ENCODE data around the gene MYH15.

Gene MYH15

GRCh38 chr3:108509263-108509662 is 1.1 kb downstream of the MYH15 start:
- no peak for DNase-seq

- no peak for DNase-seq
Measured at GRCh38 chr3:108507902-108508301, 2.5 kb downstream of the MYH15 start.

DNA sequence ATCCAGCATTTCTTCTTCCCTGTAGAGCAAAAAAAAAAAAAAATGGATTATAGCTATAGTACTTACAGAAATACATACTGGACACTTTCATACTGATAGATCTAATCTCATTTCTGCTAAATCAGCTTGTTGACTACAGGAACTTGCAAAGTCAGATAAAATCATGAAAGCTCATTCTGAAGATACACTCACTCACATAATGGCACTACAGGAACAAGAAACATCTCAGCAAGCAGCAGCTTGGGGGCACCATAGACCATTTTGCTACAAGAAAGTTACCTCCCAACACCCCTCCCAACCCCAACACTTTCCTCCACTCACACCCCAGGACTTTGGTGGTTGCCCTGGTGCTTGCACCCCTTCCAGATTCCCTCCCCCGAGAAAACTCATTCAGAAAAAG is 4.6 kb downstream of the MYH15 start:
- DNase-seq = no peak

DNA sequence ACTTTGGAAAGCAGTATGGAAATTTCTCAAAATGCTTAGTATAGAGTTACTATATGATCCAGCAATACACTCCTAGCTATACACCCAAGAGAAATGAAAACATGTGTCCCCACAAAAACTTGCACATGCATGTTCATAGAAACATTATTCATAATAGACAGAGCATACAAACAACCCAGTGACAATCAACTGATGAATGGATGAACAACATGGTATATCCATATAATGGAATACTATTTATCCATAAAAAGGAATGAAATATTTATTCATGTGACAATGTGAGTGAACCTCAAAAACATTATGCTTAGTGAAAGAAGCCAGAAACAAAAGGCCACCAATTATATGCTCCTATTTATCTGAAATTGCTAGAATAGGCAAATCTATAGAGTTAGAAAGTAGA is 6.7 kb downstream of the MYH15 start:
- DNase-seq = no peak

DNA sequence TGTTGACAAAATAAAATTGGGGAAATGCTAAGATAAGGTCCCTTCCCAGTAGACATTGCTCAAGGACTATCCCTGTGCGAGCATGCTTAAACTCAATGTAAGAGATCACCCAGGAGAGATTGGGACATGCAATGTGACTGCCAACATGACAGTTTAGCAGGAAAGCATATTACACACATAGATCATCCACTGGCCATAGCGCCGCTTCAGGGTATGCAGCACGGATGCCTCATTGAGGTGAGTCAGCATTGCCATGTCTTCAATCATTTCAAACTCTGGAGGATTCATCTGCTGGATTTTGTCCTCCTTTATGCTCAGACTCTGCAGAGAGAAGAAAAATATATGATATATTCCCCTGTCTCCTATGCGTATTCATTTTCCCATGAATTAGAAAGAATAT is 8.9 kb downstream of the MYH15 start:
- DNase-seq = no peak

DNA sequence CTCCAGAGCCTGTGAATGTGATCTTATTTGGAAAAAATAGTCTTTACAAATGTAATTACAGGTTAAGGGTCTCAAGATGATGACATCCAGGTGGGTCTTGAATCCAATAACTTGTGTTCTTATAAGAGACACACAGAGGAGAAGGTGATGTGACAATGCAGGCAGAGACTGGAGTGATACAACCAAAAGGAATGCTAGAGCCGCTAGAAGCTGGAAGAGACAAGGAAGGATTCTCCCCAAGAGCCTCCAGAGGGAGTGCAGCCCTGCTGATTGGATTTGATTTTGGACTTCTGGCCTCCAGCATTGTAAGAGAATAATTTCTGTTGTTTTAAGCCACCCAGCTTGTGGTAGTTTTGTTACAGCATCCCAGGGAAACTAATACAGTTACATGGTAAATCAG is 9.7 kb downstream of the MYH15 start:
- DNase-seq = no peak

GRCh38 chr3:108497271-108497670 is 13.1 kb downstream of the MYH15 start:
- no peak for DNase-seq

GRCh38 chr3:108495717-108496116 is 14.7 kb downstream of the MYH15 start:
- no peak for DNase-seq

DNA sequence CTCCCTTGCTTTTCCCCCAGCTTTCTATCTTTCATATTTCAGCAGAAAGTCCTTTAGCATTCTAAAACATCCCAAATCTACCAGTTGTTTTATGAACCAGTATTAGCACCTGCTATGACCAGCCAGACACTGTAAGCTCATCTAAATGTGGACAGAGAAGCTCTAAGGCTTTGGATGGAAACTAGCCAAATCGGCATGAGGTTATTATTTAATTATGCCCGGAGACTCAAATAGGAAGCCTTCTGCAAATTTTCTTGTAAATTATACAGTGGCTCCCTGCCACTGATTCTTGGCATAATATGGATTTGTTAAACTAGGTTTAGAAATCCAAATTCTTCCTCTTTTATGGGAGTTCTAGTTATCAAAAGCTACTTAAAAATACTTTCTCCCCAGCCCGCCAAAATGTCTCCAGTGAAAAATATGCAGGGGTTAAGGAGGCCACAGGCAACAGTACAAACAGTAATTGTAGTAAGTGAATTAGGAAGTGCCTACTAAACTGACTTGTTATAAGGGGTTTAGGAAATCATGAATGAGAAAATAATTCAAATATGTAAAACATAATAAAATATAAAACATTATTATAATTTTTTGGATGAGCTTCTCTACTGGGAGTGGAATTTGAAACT is 15.4 kb downstream of the MYH15 start:
- no peak for DNase-seq

DNA sequence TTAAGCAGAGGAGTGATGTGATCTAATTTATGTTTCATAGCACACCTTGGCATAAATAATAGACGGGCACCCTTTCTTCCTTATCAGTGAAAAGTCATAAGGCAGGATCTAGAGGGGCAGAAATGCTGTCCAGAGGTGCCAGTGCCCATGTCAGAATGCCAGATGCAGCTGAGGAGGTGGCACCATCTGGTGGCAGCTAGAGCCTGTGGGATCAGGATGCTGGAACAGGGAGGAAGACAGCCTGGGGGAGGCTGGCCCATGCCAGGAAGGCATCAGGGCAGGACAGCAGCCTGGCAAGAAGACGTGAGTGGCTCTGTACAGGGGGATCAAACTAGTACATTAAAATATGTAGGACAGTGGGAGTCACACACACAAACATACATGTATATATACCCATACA is 16.5 kb downstream of the MYH15 start:
- no peak for DNase-seq

DNA sequence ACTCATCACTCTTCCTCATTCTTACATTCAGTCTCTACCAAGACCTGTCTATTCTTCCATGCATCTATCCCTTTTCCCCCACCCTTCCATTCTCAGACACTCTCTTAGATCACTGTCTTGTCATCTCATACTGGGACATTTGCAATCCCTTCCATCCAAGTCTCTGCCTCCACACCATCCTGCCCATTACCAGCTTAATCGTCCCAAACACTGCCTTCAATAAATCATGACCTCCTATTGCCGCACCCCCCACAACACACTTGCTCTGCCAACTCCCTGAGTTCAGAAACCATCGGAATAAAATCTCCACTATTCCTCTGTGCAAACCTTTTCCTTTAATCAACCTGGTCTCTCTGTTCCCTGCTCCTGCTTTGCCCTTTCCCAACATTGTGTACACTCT is 18.9 kb downstream of the MYH15 start:
- DNase-seq = no peak

- DNase-seq = peak; percentile 5
Measured at GRCh38 chr3:108489776-108490175, 20.6 kb downstream of the MYH15 start.

DNA sequence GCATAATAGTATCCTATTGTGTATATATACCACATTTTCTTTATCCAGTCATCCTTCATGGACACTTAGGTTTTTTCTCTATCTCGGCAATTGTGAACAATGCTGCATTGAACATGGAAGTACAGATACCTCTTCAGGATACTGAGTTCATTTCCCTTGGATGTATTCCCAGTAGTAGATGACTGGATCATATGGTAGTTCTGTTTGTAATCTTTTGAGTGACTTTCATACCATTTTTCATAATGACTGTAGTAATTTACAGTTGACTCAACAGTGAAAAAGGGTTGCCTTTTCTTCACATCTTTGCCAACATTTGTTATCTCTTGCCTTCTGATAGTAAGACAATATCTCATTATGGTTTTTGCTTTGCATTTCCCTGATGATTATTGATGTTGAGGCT is 21.8 kb downstream of the MYH15 start:
- no peak for DNase-seq

DNA sequence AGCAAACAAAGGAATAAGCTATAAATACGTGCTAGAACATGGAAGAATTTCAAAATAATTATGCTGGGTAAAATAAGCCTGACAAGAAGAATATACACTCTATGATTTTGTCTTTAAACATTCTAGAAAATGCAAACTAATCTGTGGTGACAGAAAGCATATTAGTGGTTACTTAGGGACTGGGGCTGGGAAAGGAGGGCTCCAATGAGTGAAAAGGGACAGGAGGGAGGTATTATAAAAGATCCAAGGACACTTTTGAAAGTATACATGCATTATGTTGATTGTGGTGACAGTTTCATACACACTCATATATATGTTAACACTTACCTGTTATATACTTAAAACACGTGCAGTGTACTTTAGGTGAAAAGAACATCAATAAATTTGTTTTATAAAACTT is 23.0 kb downstream of the MYH15 start:
- no peak for DNase-seq

DNA sequence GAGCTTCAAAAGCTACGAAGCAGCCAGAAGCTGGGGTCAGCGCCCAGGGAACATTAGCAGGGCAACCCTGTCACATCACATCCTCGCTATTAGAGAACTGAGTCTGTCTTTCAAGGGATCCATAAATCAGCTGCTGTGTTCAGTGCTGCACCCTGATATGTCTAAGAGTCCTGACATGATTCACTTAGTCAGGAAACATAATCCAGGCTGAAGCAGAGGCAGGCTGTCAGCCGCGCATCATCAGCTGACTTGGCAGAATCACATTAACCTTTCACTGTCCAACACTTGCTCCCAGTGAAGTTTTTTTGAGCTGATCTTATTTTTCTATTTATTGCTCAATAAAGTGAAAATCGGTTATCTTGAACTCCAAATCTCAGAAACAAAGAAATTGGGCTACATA is 23.5 kb downstream of the MYH15 start:
- DNase-seq = no peak

DNA sequence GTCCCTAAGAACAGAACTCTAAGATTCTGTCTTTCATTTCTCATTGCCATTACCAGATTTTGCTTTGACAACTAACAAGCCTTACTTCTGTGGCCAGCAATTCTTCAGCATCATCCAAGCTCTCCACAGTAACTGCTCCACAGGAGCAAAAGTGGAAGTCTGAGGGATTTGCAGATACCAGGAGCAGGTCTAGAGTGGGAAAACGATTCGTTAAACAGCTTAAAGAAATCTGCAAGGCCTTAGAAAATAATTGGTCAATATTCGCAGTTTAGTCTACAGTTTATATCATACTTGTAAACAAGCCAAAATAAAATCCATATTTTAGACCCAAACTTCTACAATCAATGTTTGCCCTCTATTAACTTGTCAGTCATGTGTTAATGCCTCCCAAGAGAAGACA is 24.1 kb downstream of the MYH15 start:
- DNase-seq = no peak

DNA sequence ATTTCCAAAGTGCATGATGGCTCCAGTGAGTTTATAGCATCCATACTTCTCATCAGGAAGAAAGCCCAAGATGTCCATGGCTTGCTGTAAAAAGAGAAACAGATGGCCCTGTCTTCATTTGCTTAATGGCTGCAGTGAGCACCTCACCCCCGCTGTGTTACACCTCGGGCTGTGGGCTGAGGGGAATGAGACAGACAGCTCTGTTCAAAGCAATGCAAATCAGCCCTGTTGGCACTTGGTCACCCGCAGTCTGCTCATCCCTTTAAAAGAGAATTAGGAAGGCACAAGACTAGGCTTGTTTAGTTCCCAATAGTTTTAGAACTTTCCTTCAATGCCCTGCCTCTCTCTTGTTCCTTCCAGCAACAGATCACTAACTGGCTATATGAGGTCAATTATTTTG is 25.2 kb downstream of the MYH15 start:
- no peak for DNase-seq

GRCh38 chr3:108479224-108479623 is 31.2 kb downstream of the MYH15 start:
- no peak for DNase-seq

DNA sequence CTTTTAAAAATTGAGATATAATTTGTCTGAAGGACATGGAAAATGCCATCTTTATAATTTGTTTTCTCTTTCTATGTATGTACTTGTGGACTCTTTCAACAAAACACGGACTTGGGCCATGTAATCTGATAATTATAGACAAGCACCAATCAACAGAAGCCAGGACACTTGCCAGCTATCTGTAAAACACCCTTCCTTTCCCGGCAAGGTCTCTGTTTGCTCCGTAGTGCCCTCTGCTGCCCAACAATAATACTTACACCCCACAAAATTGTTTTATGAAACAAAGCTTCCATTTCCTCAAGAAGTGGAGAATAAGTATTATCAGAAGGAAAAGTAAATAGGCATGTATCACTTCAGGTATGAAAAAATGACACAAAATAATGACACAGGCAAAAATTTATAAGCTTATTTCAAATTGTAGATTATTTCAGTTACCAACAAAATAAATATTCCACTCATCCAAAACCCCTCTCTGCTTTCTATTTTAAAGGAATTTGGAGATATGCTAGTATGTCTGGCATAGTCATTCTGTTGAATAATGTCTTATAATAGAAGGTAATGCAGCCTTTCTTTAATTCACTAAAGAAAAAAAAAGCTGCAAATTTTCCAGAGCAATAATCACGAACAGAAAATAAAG is 32.8 kb downstream of the MYH15 start:
- peak; percentile 48 for DNase-seq

- peak; percentile 14 for DNase-seq
Measured at GRCh38 chr3:108475220-108475782, 35.1 kb downstream of the MYH15 start.

GRCh38 chr3:108474581-108474980 is 35.8 kb downstream of the MYH15 start:
- no peak for DNase-seq

DNA sequence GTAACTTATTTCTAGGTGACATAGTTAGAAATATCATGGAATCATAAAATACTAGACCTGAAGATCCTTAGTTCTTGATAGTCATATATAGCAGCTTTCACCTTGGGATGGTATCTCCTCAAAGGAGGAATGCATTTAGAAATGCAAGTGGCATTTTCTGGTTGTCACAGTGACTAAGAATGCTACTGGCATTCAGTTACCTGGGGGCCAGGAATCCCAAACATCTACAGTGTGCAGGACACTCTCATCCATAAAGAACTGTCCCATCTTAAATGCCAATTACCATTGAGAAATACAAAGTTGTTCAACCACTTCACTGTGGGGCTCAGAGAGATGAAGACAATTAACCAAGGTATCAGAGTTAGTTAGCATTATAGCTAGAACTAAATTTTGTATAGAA is 36.7 kb downstream of the MYH15 start:
- DNase-seq = no peak

- DNase-seq = no peak
Measured at GRCh38 chr3:108472001-108472591, 38.3 kb downstream of the MYH15 start.

DNA sequence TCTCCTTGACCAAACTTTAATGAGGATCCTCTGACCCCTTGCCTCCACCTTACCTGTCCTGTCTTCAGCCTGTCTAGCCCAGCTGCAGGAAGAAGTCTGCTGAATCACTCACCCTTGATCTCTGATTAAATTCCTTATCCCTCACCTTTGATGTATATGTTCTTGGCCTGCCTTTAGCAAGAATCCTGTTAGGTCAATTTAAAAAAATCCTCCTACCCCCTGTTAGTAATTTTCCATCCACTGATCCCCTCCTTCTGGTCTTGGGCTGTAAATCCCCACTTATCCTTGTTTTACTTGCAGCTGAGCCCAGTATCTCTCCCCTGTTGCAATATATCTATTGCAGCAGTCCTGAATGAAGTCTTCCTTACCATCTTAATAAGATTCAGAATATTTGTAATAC is 39.0 kb downstream of the MYH15 start:
- DNase-seq = no peak

GRCh38 chr3:108469126-108469525 is 41.3 kb downstream of the MYH15 start:
- DNase-seq = no peak
